Activated CD4-positive, alpha-beta memory T cell treated with anti-CD3 and anti-CD28 coated beads, Interleukin-2, amount 10 ng/mL, durations not matched to agents 7 days and 5 days (primary cell): ENCODE measurements around the gene CDH15. TPM values are rescaled to one million over a fixed set of nuclear protein-coding genes. Genes with fewer than 3 reads are reported as not detected.

Experiments
- CTCF ChIA-PET: fragments of 350-600 bp; sonication (Branson Sonifier 250); formaldehyde crosslinking; loops from one replicate; lab custom pipeline; 2021; ENCODE audit warnings: antibody characterized with exemption, inconsistent platforms; lab: Charles Lee
- POLR2A ChIA-PET: fragments of 350-600 bp; sonication (Branson Sonifier 250); formaldehyde crosslinking; loops from one replicate; lab custom pipeline; 2021; ENCODE audit warnings: antibody characterized with exemption; lab: Charles Lee
- DNase-seq: peaks from one replicate; pipeline ENCODE4 v3.0.0-alpha.2; 2020
- H3K27ac Mint-ChIP-seq: one replicate; pipeline ENCODE4 v1.8.0; 2021; ENCODE audit warnings: mild to moderate bottlenecking, mixed read lengths
- H3K27me3 Mint-ChIP-seq: one replicate; pipeline ENCODE4 v1.8.0; 2021; ENCODE audit warnings: mixed read lengths
- H3K36me3 Mint-ChIP-seq: one replicate; pipeline ENCODE4 v1.8.0; 2021; ENCODE audit warnings: low read depth, mixed read lengths
- H3K4me1 Mint-ChIP-seq: one replicate; pipeline ENCODE4 v1.8.0; 2021; ENCODE audit warnings: mixed read lengths
- H3K4me3 Mint-ChIP-seq: one replicate; pipeline ENCODE4 v1.8.0; 2021; ENCODE audit warnings: mild to moderate bottlenecking, mixed read lengths
- H3K9me3 Mint-ChIP-seq: one replicate; pipeline ENCODE4 v1.8.0; 2021; ENCODE audit warnings: mixed read lengths
- total RNA-seq, 2 experiments: library from RNA; stranded (reverse); gene quantifications; one replicate each; pipeline ENCODE4 v1.2.3, GENCODE V29; 2021

Gene CDH15
- total RNA-seq: not detected

GRCh38 chr16:89171216-89172170 is at the start of gene CDH15:
TSS of gene CDH15 (plus strand) at chr16:89171748. CDS start at chr16:89171832, 84 bp downstream.
- Mint-ChIP-seq H3K27ac (no peak within 1 kb of the TSS), H3K4me3 (peak within 1 kb of the TSS; percentile 67), H3K27me3 (peaks cover 4% of the 10 kb centered on the region), H3K36me3 (no peaks in the 10 kb centered on the region), H3K4me1 (peaks cover 8% of the 10 kb centered on the region), H3K9me3 (no peaks in the 10 kb centered on the region)
- ChIA-PET POLR2A (interaction anchor here (0.8 to 2.2 kb wide), 5 partner anchors 78 to 702 kb away, joined by 3 to 7 read pairs (median 4); partner anchors contain the start of genes ACSF3 and TCF25), CTCF (interaction anchor here (0.9 to 1.0 kb wide), 2 partner anchors 314 to 359 kb away, joined by 4 to 5 read pairs; no protein-coding TSS in a partner anchor)
- peak; percentile 95 for DNase-seq

DNA sequence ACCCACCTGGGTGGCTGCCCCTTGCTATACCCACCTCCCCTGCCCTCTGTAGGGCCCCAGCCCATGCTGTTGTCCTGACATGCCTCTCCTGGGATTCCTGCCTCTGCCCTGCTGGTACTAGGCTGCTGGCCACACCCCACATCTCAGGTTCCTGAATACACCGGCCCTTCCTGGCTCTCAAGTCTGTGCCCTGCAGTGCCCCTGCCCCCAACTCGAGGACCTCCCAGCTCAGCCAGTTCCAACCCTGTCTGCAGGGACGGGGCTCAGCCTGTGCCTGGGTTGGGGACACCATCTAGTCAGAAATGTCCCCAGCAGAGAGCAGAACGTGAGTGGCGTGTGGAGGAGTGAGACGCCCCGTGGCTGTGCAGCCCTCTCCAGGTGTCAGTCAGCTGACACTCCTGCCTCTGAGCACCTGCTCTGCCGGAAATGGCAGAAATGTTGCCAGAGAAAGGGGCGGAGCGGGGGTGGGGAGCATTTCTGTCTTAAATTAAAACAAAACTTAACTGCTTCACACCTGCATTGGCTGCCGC is 49.2 kb upstream of the CDH15 start:
- no peaks in the 10 kb centered on the region for H3K27me3 Mint-ChIP-seq
- ChIA-PET CTCF (no interaction called here), POLR2A (no interaction called here)
- DNase-seq: peak; percentile 35
- peaks cover 3% of the 10 kb centered on the region for H3K9me3 Mint-ChIP-seq
- H3K4me1 Mint-ChIP-seq: peaks cover 9% of the 10 kb centered on the region
- peaks cover 56% of the 10 kb centered on the region for H3K36me3 Mint-ChIP-seq
- no peak overlapping the region for H3K4me3 Mint-ChIP-seq
- no peak overlapping the region for H3K27ac Mint-ChIP-seq

- CTCF ChIA-PET: no interaction called here
- no peaks in the 10 kb centered on the region for H3K27me3 Mint-ChIP-seq
- no peak overlapping the region for H3K4me3 Mint-ChIP-seq
- DNase-seq: no peak
- peaks cover 3% of the 10 kb centered on the region for H3K9me3 Mint-ChIP-seq
- peaks cover 51% of the 10 kb centered on the region for H3K36me3 Mint-ChIP-seq
- POLR2A ChIA-PET: no interaction called here
- peaks cover 11% of the 10 kb centered on the region for H3K4me1 Mint-ChIP-seq
- no peak overlapping the region for H3K27ac Mint-ChIP-seq
These were observed 48.3 kb upstream of the CDH15 start for GRCh38 chr16:89123001-89123830.

DNA sequence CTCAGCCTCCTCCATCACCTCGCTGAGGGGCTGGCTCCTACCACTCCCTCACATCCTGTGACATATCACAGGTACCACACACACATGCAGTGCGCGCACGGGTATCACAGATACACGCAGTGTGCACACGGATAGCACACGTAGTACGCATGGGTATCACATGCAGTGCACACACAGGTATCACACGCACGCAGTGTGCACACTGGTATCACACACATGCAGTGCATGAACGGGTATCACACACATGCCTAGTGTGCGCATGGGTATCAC is 47.8 kb upstream of the CDH15 start:
- Mint-ChIP-seq H3K27ac (no peak overlapping the region), H3K27me3 (no peaks in the 10 kb centered on the region), H3K4me1 (peaks cover 11% of the 10 kb centered on the region), H3K9me3 (peaks cover 3% of the 10 kb centered on the region), H3K36me3 (peaks cover 52% of the 10 kb centered on the region), H3K4me3 (no peak overlapping the region)
- ChIA-PET CTCF (no interaction called here), POLR2A (no interaction called here)
- no peak for DNase-seq

GRCh38 chr16:89129378-89129777 is 42.2 kb upstream of the CDH15 start:
- Mint-ChIP-seq H3K4me3 (no peak overlapping the region), H3K9me3 (peaks cover 3% of the 10 kb centered on the region), H3K36me3 (peaks cover 53% of the 10 kb centered on the region), H3K4me1 (peaks cover 3% of the 10 kb centered on the region), H3K27ac (no peak overlapping the region), H3K27me3 (no peaks in the 10 kb centered on the region)
- POLR2A ChIA-PET: no interaction called here
- no peak for DNase-seq
- CTCF ChIA-PET: no interaction called here

- Mint-ChIP-seq H3K27me3 (no peaks in the 10 kb centered on the region), H3K4me3 (no peak overlapping the region), H3K4me1 (peaks cover 3% of the 10 kb centered on the region), H3K36me3 (peaks cover 46% of the 10 kb centered on the region), H3K9me3 (peaks cover 3% of the 10 kb centered on the region), H3K27ac (no peak overlapping the region)
- no peak for DNase-seq
- ChIA-PET CTCF (no interaction called here), POLR2A (no interaction called here)
These were observed 41.1 kb upstream of the CDH15 start for GRCh38 chr16:89130448-89130847.

DNA sequence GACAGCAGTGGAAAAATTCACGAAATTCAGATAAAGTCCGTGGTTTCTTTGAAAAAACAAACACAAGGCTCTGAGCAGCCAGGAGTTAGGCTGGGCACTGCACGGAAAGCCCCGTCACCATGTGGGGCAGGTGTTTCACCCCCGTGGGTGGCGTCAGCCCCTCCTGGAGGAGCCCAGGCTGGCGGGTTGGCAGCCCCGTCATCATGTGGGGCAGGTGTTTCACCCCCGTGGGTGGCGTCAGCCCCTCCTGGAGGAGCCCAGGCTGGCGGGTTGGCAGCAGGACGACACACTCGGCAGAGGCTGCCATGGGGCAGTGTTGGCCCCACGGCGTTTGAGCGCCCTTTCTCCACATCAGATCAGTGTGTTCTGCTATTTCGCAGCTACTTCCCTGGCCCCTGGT is 39.8 kb upstream of the CDH15 start:
- peaks cover 3% of the 10 kb centered on the region for H3K4me1 Mint-ChIP-seq
- ChIA-PET CTCF (no interaction called here), POLR2A (no interaction called here)
- no peak for DNase-seq
- H3K27me3 Mint-ChIP-seq: no peaks in the 10 kb centered on the region
- H3K9me3 Mint-ChIP-seq: no peaks in the 10 kb centered on the region
- H3K36me3 Mint-ChIP-seq: peaks cover 39% of the 10 kb centered on the region
- H3K27ac Mint-ChIP-seq: no peak overlapping the region
- H3K4me3 Mint-ChIP-seq: no peak overlapping the region

DNA sequence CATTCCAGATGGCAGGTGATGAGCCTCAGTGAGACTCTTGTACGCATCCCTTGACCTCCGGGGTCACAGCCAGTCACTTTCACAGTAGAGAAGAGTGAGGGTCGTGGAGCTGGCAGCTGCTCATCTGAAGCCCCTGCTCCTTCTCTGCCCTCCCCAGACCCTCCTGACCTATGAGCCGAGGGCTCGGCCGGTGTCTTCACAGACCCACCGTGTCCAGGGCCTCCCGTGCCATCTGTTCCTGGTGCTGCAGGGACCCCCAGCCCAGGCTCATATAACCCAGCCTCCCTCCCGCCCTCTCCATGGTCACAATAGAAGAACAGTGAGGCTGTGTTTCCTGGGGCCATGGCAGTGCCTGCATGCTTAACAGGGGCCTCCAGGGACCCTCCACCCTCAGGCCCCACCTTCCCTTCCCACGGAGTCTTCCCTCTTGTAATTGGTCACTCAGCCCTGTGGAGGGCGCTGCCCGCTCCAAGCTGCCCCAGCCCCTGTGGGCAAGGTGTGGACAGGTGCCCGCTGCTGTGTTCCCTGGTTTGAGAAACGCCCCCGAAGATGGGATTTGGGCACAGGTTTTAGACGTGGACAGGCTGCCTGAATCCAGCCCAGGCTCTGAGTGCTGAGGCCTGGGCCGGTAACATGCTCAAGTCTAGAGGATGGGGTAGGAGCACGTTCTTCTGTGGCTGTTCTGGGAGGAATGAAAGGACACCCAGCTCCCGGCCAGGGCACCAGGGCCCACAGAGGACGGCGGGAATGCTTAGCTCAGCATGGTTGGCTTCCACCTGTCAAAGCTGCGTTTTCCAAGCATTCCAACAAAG is 39.1 kb upstream of the CDH15 start:
- H3K36me3 Mint-ChIP-seq: peaks cover 39% of the 10 kb centered on the region
- CTCF ChIA-PET: no interaction called here
- H3K4me1 Mint-ChIP-seq: peaks cover 3% of the 10 kb centered on the region
- H3K4me3 Mint-ChIP-seq: no peak overlapping the region
- POLR2A ChIA-PET: no interaction called here
- no peaks in the 10 kb centered on the region for H3K27me3 Mint-ChIP-seq
- H3K9me3 Mint-ChIP-seq: no peaks in the 10 kb centered on the region
- DNase-seq: no peak
- H3K27ac Mint-ChIP-seq: no peak overlapping the region

DNA sequence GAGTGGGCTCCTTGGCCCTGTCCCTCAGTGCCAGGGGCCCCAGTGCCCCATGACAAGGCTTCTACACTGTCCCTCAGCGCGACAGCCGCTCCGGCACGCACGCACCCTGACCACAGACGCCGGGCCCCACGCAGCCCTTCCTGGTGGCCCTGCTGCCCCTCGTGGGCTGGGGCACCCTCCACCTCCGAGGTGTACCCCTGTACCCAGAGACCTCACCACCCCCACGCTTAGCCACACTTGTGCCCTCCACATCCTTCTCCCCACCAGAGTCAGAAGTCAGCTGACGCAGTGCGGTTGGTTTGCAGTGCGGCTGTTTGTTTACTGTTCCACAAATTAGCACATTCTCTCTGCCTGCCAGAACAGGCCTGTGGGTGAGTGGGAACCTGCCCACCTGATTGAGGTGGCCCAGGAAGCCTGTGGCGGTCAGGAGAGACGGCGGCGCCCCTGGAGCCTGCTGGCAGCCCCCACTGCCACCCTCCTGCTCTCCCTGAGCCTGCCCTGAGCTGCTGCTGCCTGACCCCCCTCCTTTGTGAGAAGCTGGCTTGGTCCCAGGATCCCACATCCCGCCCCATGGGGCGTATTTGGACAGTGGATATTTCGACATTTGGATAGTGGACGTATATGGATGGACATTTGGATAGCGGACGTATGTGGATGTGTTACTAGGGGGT is 38.0 kb upstream of the CDH15 start:
- H3K36me3 Mint-ChIP-seq: peaks cover 38% of the 10 kb centered on the region
- H3K9me3 Mint-ChIP-seq: no peaks in the 10 kb centered on the region
- CTCF ChIA-PET: no interaction called here
- H3K4me1 Mint-ChIP-seq: no peaks in the 10 kb centered on the region
- no peak overlapping the region for H3K27ac Mint-ChIP-seq
- POLR2A ChIA-PET: interaction anchor here (1.1 kb wide), 1 partner anchor 18 kb away, joined by 5 read pairs; no protein-coding TSS in a partner anchor
- no peak for DNase-seq
- H3K27me3 Mint-ChIP-seq: no peaks in the 10 kb centered on the region
- no peak overlapping the region for H3K4me3 Mint-ChIP-seq

DNA sequence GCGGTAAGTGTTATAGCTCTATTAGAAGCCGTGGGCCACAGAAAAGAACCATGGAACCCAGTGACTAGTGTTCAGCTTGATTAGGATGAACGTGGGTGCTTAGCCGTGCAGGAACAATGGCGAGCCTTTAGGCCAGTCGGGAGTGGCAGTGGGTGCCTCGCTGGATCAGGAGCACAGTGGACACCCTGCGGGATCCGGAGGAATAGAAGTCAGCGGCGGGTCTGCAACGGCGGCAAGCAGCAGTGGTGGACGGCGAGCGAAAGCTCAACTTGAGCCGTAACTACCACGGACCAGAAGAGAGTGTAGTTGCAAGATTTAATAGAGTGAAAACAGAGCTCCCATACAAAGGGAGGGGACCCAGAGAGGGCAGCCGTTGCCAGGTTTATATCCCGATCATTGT is 37.3 kb upstream of the CDH15 start:
- Mint-ChIP-seq H3K36me3 (peaks cover 32% of the 10 kb centered on the region), H3K4me1 (no peaks in the 10 kb centered on the region)

GRCh38 chr16:89135166-89135565 is 36.4 kb upstream of the CDH15 start:
- Mint-ChIP-seq H3K4me1 (no peaks in the 10 kb centered on the region), H3K4me3 (no peak overlapping the region), H3K27me3 (no peaks in the 10 kb centered on the region), H3K27ac (no peak overlapping the region), H3K36me3 (peaks cover 25% of the 10 kb centered on the region), H3K9me3 (no peaks in the 10 kb centered on the region)
- DNase-seq: no peak
- CTCF ChIA-PET: no interaction called here
- POLR2A ChIA-PET: no interaction called here

More for the DNA sequence above, 37.3 kb upstream of the CDH15 start:
- ChIA-PET POLR2A (interaction anchor here (1.1 kb wide), 1 partner anchor 19 kb away, joined by 5 read pairs; no protein-coding TSS in a partner anchor), CTCF (no interaction called here)
- Mint-ChIP-seq H3K4me3 (no peak overlapping the region), H3K27ac (no peak overlapping the region), H3K9me3 (no peaks in the 10 kb centered on the region), H3K27me3 (no peaks in the 10 kb centered on the region)
- no peak for DNase-seq
